ENCODE results near the gene HSBP1L1. TPM values are rescaled to one million over a fixed set of nuclear protein-coding genes. Genes with fewer than 3 reads are reported as not detected.

The HSBP1L1 gene
- polyA plus RNA-seq (2011; rRNA removed) (16.1 and 19.1 TPM in 2 replicates), polyA plus RNA-seq (2017; fragmentation: RNase III; extraction: RNeasy Plus Mini Kit Qiagen cat#74134 plus additional on column Dnase treatment) (17.7 to 21.3 TPM (median 21.2 TPM) in 3 replicates), polyA minus RNA-seq (2011; rRNA and poly(A)+ RNA removed) (2.3 and 3.7 TPM in 2 replicates)
- polyA plus RNA-seq (2012; cell fraction: cytosol; rRNA removed) = 10.4 and 10.7 TPM in 2 replicates
- polyA plus RNA-seq (2012; cell fraction: nucleus; rRNA removed) = 7.6 and 14.7 TPM in 2 replicates

DNA sequence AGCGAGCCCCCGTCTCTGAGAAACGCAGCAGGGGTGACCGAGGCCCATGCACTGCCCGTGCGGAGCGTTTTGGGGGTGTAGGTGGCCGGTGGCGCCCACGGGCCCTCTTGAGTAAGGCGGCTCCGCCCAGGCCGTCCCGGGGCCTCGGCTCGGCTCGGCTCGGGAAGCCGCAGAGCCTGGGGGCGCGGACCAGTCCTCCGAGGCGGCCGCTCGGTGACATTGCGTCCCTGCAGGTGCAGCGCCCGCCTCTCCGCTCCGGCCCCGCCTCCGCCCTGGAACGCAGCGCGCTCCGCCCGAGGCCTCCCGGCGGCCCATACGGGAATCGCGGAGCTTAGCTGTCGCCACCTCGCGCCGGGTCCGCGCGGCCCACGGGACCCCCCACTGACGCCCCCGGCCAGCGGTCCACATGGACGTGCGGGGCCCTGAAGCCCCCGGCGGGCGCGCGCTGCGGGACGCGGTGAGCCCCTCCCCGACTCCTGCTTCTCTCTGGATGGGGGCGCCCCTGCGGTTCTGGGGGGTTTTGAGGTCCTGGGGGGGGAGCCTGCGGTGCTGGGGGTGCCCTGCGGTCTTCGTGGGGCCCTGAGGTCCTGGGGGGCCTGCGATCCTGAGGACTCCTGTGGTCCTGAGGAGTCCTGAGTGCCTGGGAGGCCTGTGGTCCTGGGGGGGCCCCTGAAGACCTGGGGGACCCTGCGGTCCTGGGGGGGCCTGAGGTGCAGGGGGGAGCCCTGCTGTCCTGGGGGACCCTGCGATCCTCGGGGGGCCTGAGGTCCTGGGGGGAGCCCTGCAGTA, at the start of gene HSBP1L1:
TSS of gene HSBP1L1 (plus strand) at position 314 of the 789 bp plus-strand sequence. CDS start at position 407, 93 bp downstream.
- Histone ChIP-seq H3K4me1 (peaks cover 7% of the 10 kb centered on the region), H3K4me2 (peak within 1 kb of the TSS; percentile 93), H3K9me3 (no peaks in the 10 kb centered on the region), H3K27ac (peak within 1 kb of the TSS; percentile 84 to 99), H3K4me3 (peak within 1 kb of the TSS; percentile 63)
- WGBS (ENCODE audit: missing lambda C conversion rate) = no CpG with 5 or more reads among the region's 73 CpGs
- ChIA-PET CTCF (no interaction called here), POLR2A (interaction anchor here (1.4 kb wide), 1 partner anchor 13 kb away, joined by 3 read pairs; the partner anchor contains the start of gene SLC66A2)
- DNase-seq (ENCODE audit: low read depth in 1 of 2, low spot score in 1 of 2) (peak; percentile 57 to 58), ATAC-seq (peak; percentile 90 to 94), FAIRE-seq (no peak)
- no peak for TF ChIP-seq ESRRA (IDR thresholded peaks at IDR 0.05; ENCODE audit: borderline replicate concordance, low read length)
- peak; percentile 26; the same call in 1 of the 2 replicates for TF ChIP-seq POLR2A (IDR thresholded peaks at IDR 0.05; ENCODE audit: low read length)
- TF ChIP-seq CTCF (IDR thresholded peaks at IDR 0.05) = peak; percentile 14; the same call in 1 of the 3 replicates
- no peak for TF ChIP-seq GATA3 (IDR thresholded peaks at IDR 0.05; ENCODE audit: borderline replicate concordance)
- no peak for TF ChIP-seq REST (IDR thresholded peaks at IDR 0.05)
- TF ChIP-seq EP300 (IDR thresholded peaks at IDR 0.05) = no peak
- no peak; the same call in 2 of the 3 replicates for TF ChIP-seq SMC3 (IDR thresholded peaks at IDR 0.05)
- no peak for TF ChIP-seq KDM1A (IDR thresholded peaks at IDR 0.05; ENCODE audit: low read depth)
- no peak for TF ChIP-seq NFE2L2 (conservative IDR thresholded peaks at IDR 0.05; ENCODE audit: low read length)

DNA sequence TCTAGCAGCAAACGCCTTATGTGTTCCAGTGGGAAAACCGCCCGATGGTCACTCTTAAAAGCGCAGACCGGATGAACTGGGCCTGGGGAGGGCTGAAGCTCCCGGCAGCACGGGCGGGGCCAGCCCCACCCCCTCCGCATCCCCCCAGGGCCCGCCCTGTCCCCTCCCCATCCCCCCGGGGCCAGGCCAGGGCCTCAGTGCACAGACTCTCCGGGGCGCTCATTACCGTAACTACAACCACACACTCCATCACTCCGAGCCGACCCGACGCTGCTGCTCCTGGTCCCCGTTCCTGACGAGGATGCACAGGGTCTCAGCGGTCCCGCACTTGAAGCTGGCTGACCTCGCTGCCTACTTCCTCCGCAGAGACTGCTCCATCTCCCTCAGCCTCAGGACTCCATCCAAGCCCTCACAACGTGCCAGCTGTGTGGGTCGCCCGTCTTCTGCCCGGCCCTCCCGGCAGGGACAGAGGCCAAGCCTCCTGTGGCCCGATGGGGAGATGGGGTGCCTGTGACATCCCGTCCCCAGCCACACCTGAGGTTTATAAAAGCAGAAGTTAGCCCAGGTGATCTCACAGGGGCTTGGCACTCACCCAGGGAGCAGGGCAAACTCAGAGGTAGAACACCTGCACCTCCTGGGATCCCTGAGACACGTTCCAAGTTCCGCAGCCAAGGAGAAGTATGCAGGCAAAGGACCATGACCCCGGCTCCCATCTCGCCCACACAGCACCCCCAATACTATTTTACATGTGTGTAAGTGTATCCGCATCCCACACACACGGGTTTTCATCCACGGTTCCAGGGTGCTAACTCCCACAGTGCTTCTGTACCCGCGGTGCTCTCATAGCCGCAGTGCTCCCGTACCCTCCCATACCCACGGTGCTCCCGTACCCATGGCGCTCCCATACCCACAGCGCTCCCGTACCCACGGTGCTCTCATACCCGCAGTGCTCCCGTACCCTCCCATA, 49.0 kb upstream of the HSBP1L1 start:
- no peak for DNase-seq (ENCODE audit: low read depth in 1 of 2, low spot score in 1 of 2)
- no peak overlapping the region for H3K4me3 ChIP-seq
- no peaks in the 10 kb centered on the region for H3K4me1 ChIP-seq
- no peak for ATAC-seq
- no peak for FAIRE-seq
- no peak overlapping the region for H3K4me2 ChIP-seq
- TF ChIP-seq FOSL2 (IDR thresholded peaks at IDR 0.05) (no peak), FOSL2 (CRISPR knock-in tag; IDR thresholded peaks at IDR 0.05) (no peak), ELK1 (IDR thresholded peaks at IDR 0.05; ENCODE audit: low read depth, low read length) (no peak), CBX2 (IDR thresholded peaks at IDR 0.05; ENCODE audit: borderline replicate concordance, low read depth) (no peak), HMGXB4 (CRISPR knock-in tag; IDR thresholded peaks at IDR 0.05; ENCODE audit: borderline replicate concordance) (no peak), RFX5 (IDR thresholded peaks at IDR 0.05) (no peak), CEBPB (IDR thresholded peaks at IDR 0.05) (no peak), SREBF2 (IDR thresholded peaks at IDR 0.05) (no peak), EP300 (IDR thresholded peaks at IDR 0.05) (no peak)
- TF ChIP-seq, protein P1, sequence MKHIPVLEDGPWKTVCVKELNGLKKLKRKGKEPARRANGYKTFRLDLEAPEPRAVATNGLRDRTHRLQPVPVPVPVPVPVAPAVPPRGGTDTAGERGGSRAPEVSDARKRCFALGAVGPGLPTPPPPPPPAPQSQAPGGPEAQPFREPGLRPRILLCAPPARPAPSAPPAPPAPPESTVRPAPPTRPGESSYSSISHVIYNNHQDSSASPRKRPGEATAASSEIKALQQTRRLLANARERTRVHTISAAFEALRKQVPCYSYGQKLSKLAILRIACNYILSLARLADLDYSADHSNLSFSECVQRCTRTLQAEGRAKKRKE (CRISPR knock-in tag; IDR thresholded peaks at IDR 0.05; ENCODE audit: low read depth) = no peak
- POLR2A ChIA-PET = no interaction called here
- no peak overlapping the region for H3K27ac ChIP-seq
- CTCF ChIA-PET = no interaction called here
- no peaks in the 10 kb centered on the region for H3K9me3 ChIP-seq
- WGBS (ENCODE audit: missing lambda C conversion rate) = 90% methylated on average over 39 of the region's 50 CpGs

Measured in A549 (cell line).